CD14-positive monocyte (primary cell): Measurements from ENCODE around the gene SH2B2. TPM values are rescaled to one million over a fixed set of nuclear protein-coding genes. Genes with fewer than 3 reads are reported as not detected.
A peak's percentile ranks its signal among the peaks of the same experiment; 100 is the strongest.

Experiments used
- DNase-seq, 3 donors: peaks; one replicate each; pipeline ENCODE4 v3.0.0-alpha.2; 2011 to 2022
- H2AFZ ChIP-seq: 2 replicates; pipeline ENCODE4 v1.6.0; 2012; ENCODE audit warnings: mild to moderate bottlenecking, low read depth, low read length, inconsistent platforms; ENCODE audit not compliant: insufficient read depth, poor library complexity, severe bottlenecking
- H3K27ac ChIP-seq, 2 donors: 1 replicate in 1 of 2; 2 replicates in 1 of 2; pipeline ENCODE4 v1.5.1; 2012 to 2013; ENCODE audit warnings: low read length in 2 of 2, control low read depth in 1 of 2, inconsistent platforms in 1 of 2, low read depth in 1 of 2, mild to moderate bottlenecking in 1 of 2
- H3K27me3 ChIP-seq, 2 donors: one replicate each; pipeline versions ENCODE4 v1.6.0 to v1.6.1; 2011 to 2013; ENCODE audit warnings: low read length in 2 of 2; ENCODE audit not compliant: control insufficient read depth in 2 of 2, insufficient read depth in 2 of 2
- H3K36me3 ChIP-seq, 2 donors: replicated peaks in 1 of 2; 1 replicate in 1 of 2; 2 replicates in 1 of 2; pipeline versions ENCODE4 v1.5.1 to v1.6.1; 2012 to 2013; ENCODE audit warnings: low read length in 2 of 2, control low read depth in 1 of 2, inconsistent platforms in 1 of 2, mild to moderate bottlenecking in 1 of 2; ENCODE audit not compliant: insufficient read depth in 2 of 2, control insufficient read depth in 1 of 2
- H3K4me1 ChIP-seq, 2 donors: 1 replicate in 1 of 2; 2 replicates in 1 of 2; pipeline versions ENCODE4 v1.5.1 to v1.6.1; 2012 to 2013; ENCODE audit warnings: low read length in 2 of 2, control low read depth in 1 of 2, inconsistent platforms in 1 of 2, mild to moderate bottlenecking in 1 of 2, moderate library complexity in 1 of 2; ENCODE audit not compliant: insufficient read depth in 2 of 2, control insufficient read depth in 1 of 2
- H3K4me2 ChIP-seq: replicated peaks from 2 replicates; pipeline ENCODE3; 2012; ENCODE audit warnings: low read length, moderate library complexity, mild to moderate bottlenecking; ENCODE audit not compliant: poor library complexity, severe bottlenecking; ENCODE audit errors: extremely low read depth
- H3K4me3 ChIP-seq, 3 experiments: fragments of 200-600 bp in 1 of 3; sonication (generic) in 1 of 3; replicated peaks in 1 of 3; 1 replicate in 2 of 3; 2 replicates in 1 of 3; pipeline ENCODE4 v1.5.1; 2011 to 2013; ENCODE audit warnings: low read length in 3 of 3, mild to moderate bottlenecking in 3 of 3, control low read depth in 2 of 3, low read depth in 2 of 3, inconsistent platforms in 1 of 3, moderate library complexity in 1 of 3
- H3K79me2 ChIP-seq: 2 replicates; pipeline ENCODE4 v1.6.0; 2012; ENCODE audit warnings: mild to moderate bottlenecking, control low read depth, inconsistent platforms, low read length, moderate library complexity; ENCODE audit not compliant: insufficient read depth
- H3K9ac ChIP-seq: 2 replicates; pipeline ENCODE4 v1.6.0; 2017; ENCODE audit warnings: low read length, mild to moderate bottlenecking; ENCODE audit not compliant: insufficient read depth, poor library complexity, severe bottlenecking
- H3K9me3 ChIP-seq, 2 donors: replicated peaks in 1 of 2; 1 replicate in 1 of 2; 2 replicates in 1 of 2; pipeline versions ENCODE4 v1.5.1 to v1.6.1; 2012 to 2013; ENCODE audit warnings: low read length in 2 of 2, control low read depth in 1 of 2; ENCODE audit not compliant: control insufficient read depth in 1 of 2, insufficient read depth in 1 of 2
- H4K20me1 ChIP-seq: 2 replicates; pipeline ENCODE4 v1.6.0; 2012; ENCODE audit warnings: mild to moderate bottlenecking, low read length, control low read depth, moderate library complexity; ENCODE audit not compliant: insufficient read depth
- H3K27ac Mint-ChIP-seq, 7 donors: one replicate each; pipeline ENCODE4 v1.8.0; 2020; ENCODE audit warnings: mild to moderate bottlenecking in 7 of 7, mixed read lengths in 7 of 7, moderate library complexity in 6 of 7, inconsistent platforms in 2 of 7
- H3K27me3 Mint-ChIP-seq, 3 donors: one replicate each; pipeline ENCODE4 v1.8.0; 2021 to 2022; ENCODE audit warnings: low read depth in 3 of 3, mild to moderate bottlenecking in 3 of 3, mixed read lengths in 3 of 3, moderate library complexity in 3 of 3, inconsistent platforms in 1 of 3
- H3K36me3 Mint-ChIP-seq, 2 donors: one replicate each; pipeline ENCODE4 v1.8.0; 2020; ENCODE audit warnings: mixed read lengths in 2 of 2, inconsistent platforms in 1 of 2, mild to moderate bottlenecking in 1 of 2
- H3K4me1 Mint-ChIP-seq: one replicate; pipeline ENCODE4 v1.8.0; 2020; ENCODE audit warnings: mild to moderate bottlenecking, mixed read lengths
- H3K4me3 Mint-ChIP-seq, 2 donors: one replicate each; pipeline ENCODE4 v1.8.0; 2020; ENCODE audit warnings: mild to moderate bottlenecking in 2 of 2, mixed read lengths in 2 of 2, moderate library complexity in 1 of 2
- H3K9me3 Mint-ChIP-seq, 7 donors: one replicate each; pipeline ENCODE4 v1.8.0; 2020 to 2022; ENCODE audit warnings: mixed read lengths in 7 of 7, mild to moderate bottlenecking in 6 of 7, moderate library complexity in 6 of 7, inconsistent platforms in 2 of 7
- WGBS: methylation state at CpG from one replicate; pipeline ENCODE4 v1.1.5; 2013; ENCODE audit warnings: missing lambda C conversion rate; ENCODE audit not compliant: insufficient coverage; 5-methylcytosine and 5-hydroxymethylcytosine counted together
- intact Hi-C, 2 donors: fragments of 100-400 bp; cut with micrococcal nuclease; formaldehyde crosslinking; loops; one replicate each; pipeline versions ENCODE4 v1.15.0 to v1.15.1; 2023
- polyA plus RNA-seq, 3 donors: library from polyadenylated mRNA; depleted of rRNA in 1 of 3; unstranded in 2 of 3; stranded (reverse) in 1 of 3; fragments of 300-500 nt in 2 of 3; fragments of >200 nt in 1 of 3; fragmentation: Illumina TruSeq in 2 of 3; gene quantifications; 1 replicate in 2 of 3; 2 replicates in 1 of 3; pipeline ENCODE4 v1.2.3, GENCODE V29; 2012 to 2021
- TF ChIP-seq, protein P1 (sequence below): fragments of 200-600 bp; IDR thresholded peaks from one replicate; pipeline ENCODE4 v1.8.0; 2022; ENCODE audit warnings: antibody characterized with exemption, mild to moderate bottlenecking

SH2B2 gene
- polyA plus RNA-seq, 3 donors: 3.8 to 26.3 (median 4.7) TPM

DNA sequence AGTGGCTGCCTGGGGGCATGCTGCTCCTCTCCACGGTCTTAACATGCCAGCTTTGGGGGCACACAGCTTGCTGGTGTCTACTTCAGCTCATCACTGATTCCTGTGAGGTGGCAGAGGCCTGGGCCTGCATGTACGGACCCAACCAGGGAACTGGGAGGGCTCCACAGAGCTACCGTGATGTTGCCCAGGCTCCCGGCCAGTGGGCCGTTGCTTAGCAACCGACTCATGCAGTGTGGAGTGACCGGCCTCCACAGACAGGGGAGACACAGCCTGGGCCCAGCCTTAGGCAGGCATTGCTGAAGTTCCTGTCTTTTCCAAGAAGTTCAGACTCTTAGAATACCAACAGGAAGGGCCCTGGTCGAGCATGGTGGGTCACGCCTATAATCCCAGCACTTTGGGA, 25.8 kb upstream of the SH2B2 start:
- H3K27me3 Mint-ChIP-seq: peaks cover 0 to 3% (median 0%) of the 10 kb centered on the region in 3 donors
- Histone ChIP-seq H2AFZ (no peak overlapping the region), H3K79me2 (no peaks in the 10 kb centered on the region), H3K27ac (no peak overlapping the region), H3K27me3 (no peaks in the 10 kb centered on the region), H3K36me3 (no peaks in the 10 kb centered on the region), H3K4me2 (no peak overlapping the region), H3K4me1 (no peaks in the 10 kb centered on the region), H3K4me3 (no peak overlapping the region), H4K20me1 (peaks cover 11% of the 10 kb centered on the region), H3K9ac (no peak overlapping the region), H3K9me3 (no peaks in the 10 kb centered on the region)
- peaks cover 0 to 3% (median 0%) of the 10 kb centered on the region in 7 donors for H3K9me3 Mint-ChIP-seq
- H3K27ac Mint-ChIP-seq: peak overlapping the region in 2 of 7 donors; percentile 43 to 80
- intact Hi-C loops: no loop called here
- WGBS: 98% methylated on average over 7 of the region's 9 CpGs
- H3K36me3 Mint-ChIP-seq: peaks cover 0 to 3% of the 10 kb centered on the region in 2 donors
- TF ChIP-seq, protein P1, sequence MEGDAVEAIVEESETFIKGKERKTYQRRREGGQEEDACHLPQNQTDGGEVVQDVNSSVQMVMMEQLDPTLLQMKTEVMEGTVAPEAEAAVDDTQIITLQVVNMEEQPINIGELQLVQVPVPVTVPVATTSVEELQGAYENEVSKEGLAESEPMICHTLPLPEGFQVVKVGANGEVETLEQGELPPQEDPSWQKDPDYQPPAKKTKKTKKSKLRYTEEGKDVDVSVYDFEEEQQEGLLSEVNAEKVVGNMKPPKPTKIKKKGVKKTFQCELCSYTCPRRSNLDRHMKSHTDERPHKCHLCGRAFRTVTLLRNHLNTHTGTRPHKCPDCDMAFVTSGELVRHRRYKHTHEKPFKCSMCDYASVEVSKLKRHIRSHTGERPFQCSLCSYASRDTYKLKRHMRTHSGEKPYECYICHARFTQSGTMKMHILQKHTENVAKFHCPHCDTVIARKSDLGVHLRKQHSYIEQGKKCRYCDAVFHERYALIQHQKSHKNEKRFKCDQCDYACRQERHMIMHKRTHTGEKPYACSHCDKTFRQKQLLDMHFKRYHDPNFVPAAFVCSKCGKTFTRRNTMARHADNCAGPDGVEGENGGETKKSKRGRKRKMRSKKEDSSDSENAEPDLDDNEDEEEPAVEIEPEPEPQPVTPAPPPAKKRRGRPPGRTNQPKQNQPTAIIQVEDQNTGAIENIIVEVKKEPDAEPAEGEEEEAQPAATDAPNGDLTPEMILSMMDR: no peak
- H3K4me1 Mint-ChIP-seq: no peaks in the 10 kb centered on the region
- no peak overlapping the region for H3K4me3 Mint-ChIP-seq
- DNase-seq: no peak

DNA sequence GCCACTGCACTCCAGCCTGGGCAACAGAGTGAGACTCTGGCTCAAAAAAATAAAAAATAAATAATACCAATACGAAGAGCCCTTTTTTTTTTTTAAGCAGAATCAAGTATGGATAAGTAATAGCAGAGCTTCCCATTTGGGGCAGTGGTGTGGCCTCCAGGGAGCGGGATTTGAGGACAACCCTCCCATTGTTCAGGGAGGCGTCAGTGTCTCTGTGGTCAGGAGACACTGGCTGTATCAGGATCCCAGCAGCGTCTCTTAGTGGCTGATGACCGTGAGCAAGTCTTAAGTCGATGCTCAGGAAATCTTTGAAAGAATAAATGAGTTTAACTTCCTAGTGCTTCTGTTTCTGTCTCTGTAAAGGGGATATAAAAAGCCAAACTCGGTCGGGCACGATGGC, 25.2 kb upstream of the SH2B2 start:
- Mint-ChIP-seq H3K27me3 (peaks cover 0 to 3% (median under 1%) of the 10 kb centered on the region in 3 donors), H3K27ac (peak overlapping the region in 2 of 7 donors; percentile 21 to 43), H3K9me3 (peaks cover 0 to 3% (median 0%) of the 10 kb centered on the region in 7 donors), H3K36me3 (peaks cover 0 to 3% of the 10 kb centered on the region in 2 donors), H3K4me3 (no peak overlapping the region), H3K4me1 (no peaks in the 10 kb centered on the region)
- Histone ChIP-seq H3K27me3 (no peaks in the 10 kb centered on the region), H3K4me3 (no peak overlapping the region), H3K4me2 (no peak overlapping the region), H3K79me2 (no peaks in the 10 kb centered on the region), H2AFZ (no peak overlapping the region), H3K9me3 (no peaks in the 10 kb centered on the region), H3K9ac (no peak overlapping the region), H3K36me3 (no peaks in the 10 kb centered on the region), H4K20me1 (peaks cover 11% of the 10 kb centered on the region), H3K4me1 (no peaks in the 10 kb centered on the region), H3K27ac (no peak overlapping the region)
- TF ChIP-seq, protein P1: no peak
- 80% methylated on average over 5 of the region's 9 CpGs for WGBS
- intact Hi-C loops: no loop called here
- no peak for DNase-seq
